Endothelial cell (in vitro differentiated cells): Measurements from ENCODE around the gene GPR176. TPM values are rescaled to one million over a fixed set of nuclear protein-coding genes. Genes with fewer than 3 reads are reported as not detected.

Experiments
- DNase-seq: peaks from one replicate; pipeline ENCODE4 v3.0.0; 2021; ENCODE audit warnings: low spot score
- H3K27ac Mint-ChIP-seq: one replicate; pipeline ENCODE4 v1.8.0; 2021; ENCODE audit warnings: mixed read lengths, inconsistent platforms; ENCODE audit not compliant: unreplicated experiment
- H3K27me3 Mint-ChIP-seq: one replicate; pipeline ENCODE4 v1.8.0; 2021; ENCODE audit warnings: mild to moderate bottlenecking, moderate library complexity, mixed read lengths, inconsistent platforms; ENCODE audit not compliant: unreplicated experiment
- H3K36me3 Mint-ChIP-seq: one replicate; pipeline ENCODE4 v1.8.0; 2021; ENCODE audit warnings: mild to moderate bottlenecking, low read depth, mixed read lengths, inconsistent platforms; ENCODE audit not compliant: unreplicated experiment
- H3K4me1 Mint-ChIP-seq: one replicate; pipeline ENCODE4 v1.8.0; 2021; ENCODE audit warnings: mild to moderate bottlenecking, mixed read lengths, inconsistent platforms; ENCODE audit not compliant: unreplicated experiment
- H3K4me3 Mint-ChIP-seq: one replicate; pipeline ENCODE4 v1.8.0; 2021; ENCODE audit warnings: mild to moderate bottlenecking, mixed read lengths, inconsistent platforms; ENCODE audit not compliant: unreplicated experiment
- H3K9me3 Mint-ChIP-seq: one replicate; pipeline ENCODE4 v1.8.0; 2021; ENCODE audit warnings: mixed read lengths, inconsistent platforms; ENCODE audit not compliant: unreplicated experiment
- CTCF ChIP-seq: fragments of 200-600 bp; sonication (generic); IDR thresholded peaks from one replicate; pipeline ENCODE4 v1.5.0; 2021; ENCODE audit warnings: antibody characterized with exemption; ENCODE audit not compliant: unreplicated experiment
- total RNA-seq: library from RNA; stranded (reverse); fragmentation: NEBNext Ultra II Directional; extraction: Animal tissue kit (Norgen Biotek cat#: 25700); gene quantifications from one replicate; pipeline ENCODE4 v1.2.1, GENCODE V29; 2021; ENCODE audit not compliant: unreplicated experiment

GPR176 gene
- total RNA-seq, 1 donor from 2014 or later: 2.4 TPM

DNA sequence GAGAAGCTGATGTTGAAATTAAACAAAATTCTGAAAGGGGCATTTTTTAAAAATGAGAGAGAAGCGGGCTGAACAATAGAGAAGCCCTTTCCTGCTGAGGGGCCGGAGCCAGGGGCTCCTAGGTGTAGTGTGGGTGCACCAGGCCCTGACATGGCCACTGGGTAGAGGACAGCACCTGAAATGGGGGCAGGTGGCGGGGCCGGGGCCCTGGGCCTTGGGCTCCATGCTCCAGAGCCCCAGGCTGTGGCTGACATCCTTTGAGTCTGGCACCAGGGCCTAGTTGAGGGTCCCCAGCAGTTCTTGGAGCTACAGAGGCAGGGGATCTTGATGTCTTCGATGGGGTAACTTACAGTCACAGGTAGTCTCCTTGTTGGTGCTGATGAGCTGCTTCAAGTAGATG lies 6.5 kb upstream of the GPR176 start:
- no peak for DNase-seq
- TF ChIP-seq CTCF: no peak
- H3K9me3 Mint-ChIP-seq: no peaks in the 10 kb centered on the region
- H3K27ac Mint-ChIP-seq: no peak overlapping the region
- H3K36me3 Mint-ChIP-seq: no peaks in the 10 kb centered on the region
- H3K4me1 Mint-ChIP-seq: no peaks in the 10 kb centered on the region
- no peak overlapping the region for H3K4me3 Mint-ChIP-seq
- peaks cover 2% of the 10 kb centered on the region for H3K27me3 Mint-ChIP-seq

DNA sequence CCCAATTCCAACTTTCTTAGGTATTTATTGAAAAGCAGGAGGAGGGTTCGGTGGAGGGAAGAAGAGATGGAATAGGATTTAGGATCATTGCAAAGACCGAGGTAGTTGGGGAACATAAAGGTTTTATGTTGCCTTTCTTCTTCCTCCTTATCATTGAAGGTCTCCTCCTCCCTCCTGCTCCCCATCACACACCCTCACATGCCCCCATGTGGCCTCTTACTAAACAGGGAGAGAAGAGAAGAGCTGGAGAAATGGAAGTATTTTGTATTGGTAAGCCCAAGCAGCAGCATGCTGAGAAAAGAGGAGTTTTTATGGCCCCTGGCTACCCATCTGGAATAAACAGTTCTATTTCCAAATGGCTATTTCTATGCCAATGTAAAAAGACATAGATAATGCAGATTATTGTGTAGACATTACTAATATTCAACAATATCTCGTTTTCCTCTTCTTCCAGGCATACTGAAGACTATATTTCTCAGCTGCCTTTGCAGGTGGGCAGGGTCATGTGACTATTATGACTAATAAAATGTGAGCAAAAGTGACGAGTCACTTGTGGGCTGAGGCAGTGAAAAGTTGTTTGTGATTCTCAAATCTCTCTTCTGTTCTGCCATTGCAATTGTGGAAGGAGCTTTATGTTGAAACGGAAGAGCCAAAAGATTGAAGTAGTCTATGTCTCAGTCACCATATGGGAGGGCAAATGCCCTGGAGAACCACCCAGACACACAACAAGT lies 5.2 kb upstream of the GPR176 start:
- DNase-seq: no peak
- no peak overlapping the region for H3K27ac Mint-ChIP-seq
- H3K36me3 Mint-ChIP-seq: no peaks in the 10 kb centered on the region
- H3K4me1 Mint-ChIP-seq: peaks cover 5% of the 10 kb centered on the region
- H3K9me3 Mint-ChIP-seq: no peaks in the 10 kb centered on the region
- no peak for TF ChIP-seq CTCF
- H3K4me3 Mint-ChIP-seq: no peak overlapping the region
- H3K27me3 Mint-ChIP-seq: peaks cover 2% of the 10 kb centered on the region

GRCh38 chr15:39924437-39924836 lies 4.4 kb upstream of the GPR176 start:
- H3K36me3 Mint-ChIP-seq: no peaks in the 10 kb centered on the region
- peaks cover 5% of the 10 kb centered on the region for H3K4me1 Mint-ChIP-seq
- H3K27me3 Mint-ChIP-seq: peaks cover 2% of the 10 kb centered on the region
- no peak overlapping the region for H3K4me3 Mint-ChIP-seq
- H3K9me3 Mint-ChIP-seq: no peaks in the 10 kb centered on the region
- DNase-seq: no peak
- H3K27ac Mint-ChIP-seq: no peak overlapping the region
- no peak for TF ChIP-seq CTCF

DNA sequence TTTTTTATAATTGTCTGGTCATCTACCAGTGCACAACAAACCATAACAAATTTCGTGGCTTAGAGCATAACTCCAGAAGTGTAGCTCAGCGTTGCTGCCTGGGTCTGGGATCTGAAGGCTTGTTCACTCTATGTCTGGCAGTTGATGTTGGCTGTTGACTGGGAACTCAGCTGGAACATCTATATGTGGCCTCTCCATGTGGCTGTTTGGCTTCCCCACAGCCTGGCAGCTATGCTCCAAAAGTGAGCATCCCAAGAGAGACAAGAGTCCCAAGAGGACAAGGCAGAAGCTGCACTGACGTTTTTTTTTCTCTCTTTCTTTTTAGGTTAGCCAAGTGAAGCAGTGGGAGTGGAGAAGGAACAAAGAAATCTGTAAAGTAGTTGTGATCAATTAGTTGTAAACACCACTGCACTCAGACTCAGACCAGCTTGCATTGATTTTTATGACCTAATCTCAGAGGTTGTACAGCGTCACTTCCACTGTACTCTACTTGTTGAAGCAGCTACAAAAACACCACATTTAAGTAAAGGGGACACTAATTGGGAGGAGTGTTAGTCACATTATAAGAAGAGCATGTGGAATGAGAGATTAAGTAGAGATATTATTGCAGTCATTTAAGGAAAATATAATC lies 2.5 kb upstream of the GPR176 start:
- H3K9me3 Mint-ChIP-seq: no peaks in the 10 kb centered on the region

More for the DNA sequence above, 2.5 kb upstream of the GPR176 start:
- Mint-ChIP-seq H3K27ac (no peak overlapping the region), H3K27me3 (peaks cover 7% of the 10 kb centered on the region), H3K36me3 (no peaks in the 10 kb centered on the region), H3K4me1 (peaks cover 5% of the 10 kb centered on the region), H3K4me3 (no peak overlapping the region)
- DNase-seq: no peak
- TF ChIP-seq CTCF: no peak
